HCT116 (cell line): Measurements from ENCODE around the gene ADARB2. TPM values are rescaled to one million over a fixed set of nuclear protein-coding genes. Genes with fewer than 3 reads are reported as not detected.

ENCODE experiments used
- ATAC-seq: fragments of 200-7000 bp; cut with Tn5 transposase; 2 replicates; pipeline ENCODE4 v1.9.1; 2020; ENCODE audit warnings: mild to moderate bottlenecking, moderate library complexity
- BruUV-seq: library from RNA; stranded (reverse); fragments of 400-500 nt; replicated peaks from 2 replicates; lab custom pipeline; 2021; lab: Mats Ljungman, UMichigan
- CTCF ChIA-PET: fragments of 300-600 bp; sonication (Branson Sonifier 250); formaldehyde crosslinking; loops from one replicate; lab custom pipeline; 2021; ENCODE audit warnings: antibody characterized with exemption; lab: Charles Lee
- POLR2A ChIA-PET: fragments of 300-600, 350-600 bp; sonication (Branson Sonifier 250); formaldehyde crosslinking; loops from one replicate; lab custom pipeline; 2021; ENCODE audit warnings: antibody characterized with exemption; lab: Charles Lee
- RAD21 ChIA-PET, 2 experiments: fragments of 300-600 bp; sonication (Branson Sonifier 250); formaldehyde crosslinking; loops; one replicate each; lab custom pipeline; 2023; ENCODE audit warnings: low total read pairs in 2 of 2; ENCODE audit not compliant: uncharacterized antibody in 2 of 2, unreplicated experiment in 2 of 2, low non-redundant PET in 1 of 2; lab: Charles Lee
- DNase-seq: peaks from one replicate; pipeline ENCODE4 v3.0.0-alpha.2; 2010; ENCODE audit warnings: low read depth, low spot score
- H2AFZ ChIP-seq: fragments of 200-600 bp; shearing (Covaris generic), sonication (generic); 2 replicates; pipeline ENCODE4 v1.6.1; 2017; ENCODE audit warnings: low read depth, mixed run types, mixed read lengths, antibody characterized with exemption, low read length; ENCODE audit not compliant: poor library complexity, severe bottlenecking
- H3K27ac ChIP-seq: 2 replicates; pipeline ENCODE4 v1.5.1; 2012; ENCODE audit warnings: low read depth, low read length
- H3K27me3 ChIP-seq: fragments of 200-600 bp; sonication (generic); 2 replicates; pipeline ENCODE4 v1.6.1; 2016; ENCODE audit warnings: mixed run types, low read length, mixed read lengths; ENCODE audit not compliant: insufficient read depth
- H3K36me3 ChIP-seq, 2 experiments: fragments of 200-500 bp in 1 of 2; fragments of 200-600 bp in 1 of 2; sonication (Bioruptor generic) in 1 of 2; sonication (generic) in 1 of 2; 2 replicates each; pipeline versions ENCODE4 v1.5.1 to v1.6.1; 2014 to 2016; ENCODE audit warnings: low read length in 2 of 2, inconsistent platforms in 1 of 2, mixed read lengths in 1 of 2, mixed run types in 1 of 2; ENCODE audit not compliant: insufficient read depth in 2 of 2, control insufficient read depth in 1 of 2
- H3K4me1 ChIP-seq, 2 experiments: fragments of 200-600 bp in 1 of 2; sonication (generic) in 1 of 2; 2 replicates each; pipeline versions ENCODE4 v1.5.1 to v1.6.1; 2012 to 2017; ENCODE audit warnings: low read length in 2 of 2, inconsistent platforms in 1 of 2, mild to moderate bottlenecking in 1 of 2, mixed read lengths in 1 of 2, mixed run types in 1 of 2, moderate library complexity in 1 of 2; ENCODE audit not compliant: insufficient read depth in 2 of 2, control insufficient read depth in 1 of 2
- H3K4me2 ChIP-seq: fragments of 200-600 bp; sonication (generic); 2 replicates; pipeline ENCODE4 v1.6.1; 2017; ENCODE audit warnings: mixed run types, low read length, mixed read lengths
- H3K4me3 ChIP-seq, 2 experiments: fragments of 200-600 bp in 1 of 2; sonication (generic) in 1 of 2; replicated peaks in 1 of 2; 2 replicates each; pipeline ENCODE4 v1.5.1; 2011 to 2016; ENCODE audit warnings: low read length in 2 of 2, control low read depth in 1 of 2, low read depth in 1 of 2, mild to moderate bottlenecking in 1 of 2, mixed read lengths in 1 of 2, mixed run types in 1 of 2
- H3K79me2 ChIP-seq: fragments of 200-600 bp; sonication (generic); 2 replicates; pipeline ENCODE4 v1.6.1; 2017; ENCODE audit warnings: mild to moderate bottlenecking, mixed run types, low read length, moderate library complexity, mixed read lengths; ENCODE audit not compliant: insufficient read depth
- H3K9ac ChIP-seq: fragments of 200-600 bp; sonication (generic); 2 replicates; pipeline ENCODE4 v1.6.1; 2016; ENCODE audit warnings: low read length, mixed read lengths
- H3K9me2 ChIP-seq: fragments of 200-600 bp; sonication (generic), shearing (Covaris generic); 2 replicates; pipeline ENCODE4 v1.6.1; 2017; ENCODE audit warnings: mixed run types, mild to moderate bottlenecking, moderate library complexity; ENCODE audit not compliant: insufficient read depth
- H3K9me3 ChIP-seq, 2 experiments: fragments of 200-500 bp in 1 of 2; fragments of 200-600 bp in 1 of 2; sonication (Bioruptor generic) in 1 of 2; sonication (generic) in 1 of 2; 2 replicates each; pipeline ENCODE4 v1.6.1; 2014 to 2017; ENCODE audit warnings: low read length in 2 of 2, mixed read lengths in 2 of 2, inconsistent platforms in 1 of 2, low read depth in 1 of 2, mild to moderate bottlenecking in 1 of 2, mixed run types in 1 of 2, moderate library complexity in 1 of 2; ENCODE audit not compliant: control insufficient read depth in 1 of 2, insufficient read depth in 1 of 2
- H4K20me1 ChIP-seq: fragments of 200-600 bp; sonication (generic), shearing (Covaris generic); 2 replicates; pipeline ENCODE4 v1.6.1; 2017; ENCODE audit warnings: mixed run types, mild to moderate bottlenecking, moderate library complexity; ENCODE audit not compliant: insufficient read depth
- ATF3 ChIP-seq: IDR thresholded peaks from 2 replicates; pipeline ENCODE4 v1.6.1; 2012
- CBX3 ChIP-seq: IDR thresholded peaks from 2 replicates; pipeline ENCODE4 v1.6.1; 2012; ENCODE audit warnings: low read depth
- EZH2phosphoT487 ChIP-seq: fragments of 200-600 bp; IDR thresholded peaks from 2 replicates; pipeline ENCODE4 v1.6.1; 2018; ENCODE audit warnings: antibody characterized with exemption, borderline replicate concordance
- JUND ChIP-seq: IDR thresholded peaks from 2 replicates; pipeline ENCODE4 v1.6.1; 2012
- RAD21 ChIP-seq: IDR thresholded peaks from 2 replicates; pipeline ENCODE4 v1.6.1; 2012; ENCODE audit warnings: low read depth, mild to moderate bottlenecking
- ZBTB33 ChIP-seq: IDR thresholded peaks from 2 replicates; pipeline ENCODE4 v1.6.1; 2011; ENCODE audit warnings: mild to moderate bottlenecking, low read length, moderate library complexity; ENCODE audit not compliant: insufficient replicate concordance; ENCODE audit errors: extremely low read depth
- ZNF274 ChIP-seq: fragments of 200-500 bp; sonication (Bioruptor generic); IDR thresholded peaks from 2 replicates; pipeline ENCODE4 v1.6.1; 2014; ENCODE audit warnings: mild to moderate bottlenecking, low read depth, low read length, inconsistent platforms
- intact Hi-C: fragments of 100-400 bp; cut with micrococcal nuclease; formaldehyde crosslinking; loops from 2 replicates; pipeline ENCODE4 v1.10.0; 2022
- total RNA-seq: library from RNA; stranded (reverse); gene quantifications from one replicate; pipeline ENCODE4 v1.2.1, GENCODE V29; 2021; ENCODE audit not compliant: unreplicated experiment

The ADARB2 gene
- total RNA-seq, 1 experiment from 2014 or later, result not detected

GRCh38 chr10:1434202-1434601 is 303.1 kb downstream of the ADARB2 start:
- H3K27me3 ChIP-seq, result no peaks in the 10 kb centered on the region
- no peaks in the 10 kb centered on the region for H3K4me1 ChIP-seq
- RAD21 ChIA-PET, result no interaction called here
- H3K79me2 ChIP-seq, result no peaks in the 10 kb centered on the region
- TF ChIP-seq RAD21 (no peak), ZNF274 (no peak)
- TF ChIP-seq, all 23 proteins: peak for 0
- Histone ChIP-seq H3K36me3 (no peaks in the 10 kb centered on the region), H3K4me2 (no peak overlapping the region), H4K20me1 (no peaks in the 10 kb centered on the region), H3K4me3 (no peak overlapping the region), H2AFZ (no peak overlapping the region), H3K9me2 (no peaks in the 10 kb centered on the region), H3K9me3 (0 out of 4 replicates have a peak, but pooled peaks cover 0 to 9% of the 10 kb centered on the region in 2 experiments), H3K9ac (no peak overlapping the region), H3K27ac (no peak overlapping the region)
- ATAC-seq (no peak), DNase-seq (no peak)
- ChIA-PET CTCF (no interaction called here), POLR2A (no interaction called here)
- BruUV-seq, result no TSS peak
- intact Hi-C loops, result no loop called here

DNA sequence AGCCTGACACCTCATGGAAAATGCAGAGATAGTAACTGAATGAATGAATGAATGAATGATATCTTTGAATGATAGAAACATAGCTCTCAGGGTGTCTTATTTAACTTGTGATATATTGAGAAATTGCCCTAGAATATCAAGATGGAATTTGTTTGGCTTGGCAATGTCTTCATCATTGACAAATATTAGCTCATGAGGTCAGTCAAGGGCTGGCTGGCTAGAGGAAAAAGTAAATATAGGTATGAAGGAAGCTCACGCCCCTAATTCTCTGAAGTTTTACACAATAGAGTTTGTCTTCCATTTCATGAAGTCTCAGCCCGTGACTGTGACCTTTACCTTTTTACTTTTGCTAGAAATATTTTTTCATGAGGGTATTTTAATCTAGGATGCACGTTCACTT is 305.2 kb downstream of the ADARB2 start:
- intact Hi-C loops, result no loop called here
- no peak overlapping the region for H3K4me2 ChIP-seq
- no peak overlapping the region for H3K9ac ChIP-seq
- RAD21 ChIA-PET, result no interaction called here
- H3K27ac ChIP-seq, result no peak overlapping the region
- DNase-seq (no peak), ATAC-seq (no peak)
- no peak overlapping the region for H3K4me3 ChIP-seq
- POLR2A ChIA-PET, result no interaction called here
- no peak for TF ChIP-seq RAD21
- TF ChIP-seq CBX3, result no peak
- TF ChIP-seq ZNF274, result no peak
- no peak for TF ChIP-seq JUND
- no peak for TF ChIP-seq ZBTB33
- TF ChIP-seq EZH2phosphoT487, result no peak
- TF ChIP-seq ATF3, result no peak
- no peaks in the 10 kb centered on the region for H3K4me1 ChIP-seq
- H3K9me2 ChIP-seq, result no peaks in the 10 kb centered on the region
- no peaks in the 10 kb centered on the region for H4K20me1 ChIP-seq
- CTCF ChIA-PET, result interaction anchor here (1.4 kb wide), 1 partner anchor 11 kb away, joined by 3 read pairs; no protein-coding TSS in a partner anchor
- H3K36me3 ChIP-seq, result no peaks in the 10 kb centered on the region
- H3K9me3 ChIP-seq, result 0 out of 4 replicates have a peak, but pooled peaks cover 0 to 9% of the 10 kb centered on the region in 2 experiments
- H2AFZ ChIP-seq, result no peak overlapping the region
- peaks cover 4% of the 10 kb centered on the region; the same call in 1 of the 2 replicates for H3K27me3 ChIP-seq
- BruUV-seq, result no TSS peak
- no peaks in the 10 kb centered on the region for H3K79me2 ChIP-seq
